ENCODE data around the gene SRRM2. TPM values are rescaled to one million over a fixed set of nuclear protein-coding genes. Genes with fewer than 3 reads are reported as not detected.

SRRM2 gene
- polyA plus RNA-seq, 1 donor (not counting 4 experiments of a cell fraction or from before 2014, with no cell fraction given): 101 TPM

DNA sequence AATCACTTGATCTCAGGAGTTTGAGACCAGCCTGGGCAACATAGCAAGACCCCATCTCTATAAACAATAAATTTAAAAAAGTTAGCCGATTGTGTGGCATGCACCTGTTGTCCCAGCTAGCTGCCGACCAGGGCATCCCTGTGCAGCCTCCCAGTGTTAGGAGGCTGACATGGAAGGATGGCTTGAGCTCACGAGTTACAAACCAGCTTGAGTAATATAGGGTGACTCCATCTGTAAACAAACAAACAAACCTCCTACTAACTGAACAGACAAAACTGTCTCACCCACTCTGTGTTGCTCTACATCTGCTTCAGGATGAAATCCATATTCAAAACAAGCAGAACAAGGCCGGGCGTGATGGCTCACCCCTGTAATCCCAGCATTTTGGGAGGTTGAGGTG, 25.5 kb upstream of the SRRM2 start:
- Histone ChIP-seq H3K27ac (ENCODE audit: control insufficient read depth, insufficient read depth, low read length) (no peak overlapping the region), H2AFZ (ENCODE audit: control insufficient read depth, low read length) (no peak overlapping the region), H3K9me1 (ENCODE audit: control insufficient read depth, extremely low read depth, insufficient read depth, low read length) (no peaks in the 10 kb centered on the region), H3K9ac (ENCODE audit: control insufficient read depth, extremely low read depth, insufficient read depth, low read length) (no peak overlapping the region), H3K9me3 (ENCODE audit: control insufficient read depth, low read depth, low read length) (no peaks in the 10 kb centered on the region), H3K4me1 (ENCODE audit: control insufficient read depth, extremely low read depth, insufficient read depth, low read length) (peaks cover 3% of the 10 kb centered on the region), H3K36me3 (ENCODE audit: control insufficient read depth in 2 of 2, extremely low read depth in 1 of 2, insufficient read depth in 2 of 2, low read length in 2 of 2) (no peaks in the 10 kb centered on the region), H4K20me1 (ENCODE audit: control insufficient read depth, extremely low read depth, insufficient read depth, low read length) (no peaks in the 10 kb centered on the region), H3K4me2 (ENCODE audit: control insufficient read depth, extremely low read depth, insufficient read depth, low read depth, low read length) (no peak overlapping the region), H3K79me2 (ENCODE audit: control insufficient read depth, insufficient read depth, low read length) (no peaks in the 10 kb centered on the region), H3K27me3 (ENCODE audit: control insufficient read depth, extremely low read depth, insufficient read depth, low read length) (no peaks in the 10 kb centered on the region), H3K4me3 (ENCODE audit: control insufficient read depth in 2 of 3, extremely low read depth in 1 of 3, insufficient read depth in 2 of 3, low read depth in 1 of 3, low read length in 3 of 3) (no peak overlapping the region)
- FAIRE-seq (no peak), DNase-seq (ENCODE audit: low read depth, low spot score) (no peak)
- TF ChIP-seq EZH2 (IDR thresholded peaks at IDR 0.05; ENCODE audit: low read length): no peak
- TF ChIP-seq, protein P1, sequence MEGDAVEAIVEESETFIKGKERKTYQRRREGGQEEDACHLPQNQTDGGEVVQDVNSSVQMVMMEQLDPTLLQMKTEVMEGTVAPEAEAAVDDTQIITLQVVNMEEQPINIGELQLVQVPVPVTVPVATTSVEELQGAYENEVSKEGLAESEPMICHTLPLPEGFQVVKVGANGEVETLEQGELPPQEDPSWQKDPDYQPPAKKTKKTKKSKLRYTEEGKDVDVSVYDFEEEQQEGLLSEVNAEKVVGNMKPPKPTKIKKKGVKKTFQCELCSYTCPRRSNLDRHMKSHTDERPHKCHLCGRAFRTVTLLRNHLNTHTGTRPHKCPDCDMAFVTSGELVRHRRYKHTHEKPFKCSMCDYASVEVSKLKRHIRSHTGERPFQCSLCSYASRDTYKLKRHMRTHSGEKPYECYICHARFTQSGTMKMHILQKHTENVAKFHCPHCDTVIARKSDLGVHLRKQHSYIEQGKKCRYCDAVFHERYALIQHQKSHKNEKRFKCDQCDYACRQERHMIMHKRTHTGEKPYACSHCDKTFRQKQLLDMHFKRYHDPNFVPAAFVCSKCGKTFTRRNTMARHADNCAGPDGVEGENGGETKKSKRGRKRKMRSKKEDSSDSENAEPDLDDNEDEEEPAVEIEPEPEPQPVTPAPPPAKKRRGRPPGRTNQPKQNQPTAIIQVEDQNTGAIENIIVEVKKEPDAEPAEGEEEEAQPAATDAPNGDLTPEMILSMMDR (optimal IDR thresholded peaks at IDR 0.05 in 1 of 3, IDR thresholded peaks at IDR 0.05 in 1 of 3, conservative IDR thresholded peaks at IDR 0.05 in 1 of 3; ENCODE audit: extremely low read depth in 1 of 3, insufficient read depth in 2 of 3, low read length in 3 of 3): no peak
- dilution Hi-C loops (cut with MboI; ENCODE audit: extremely low pct_ligation_motif_present, low sequenced_read_pairs): no loop called here

GRCh38 chr16:2728034-2728433, 24.4 kb upstream of the SRRM2 start:
- Histone ChIP-seq H3K9ac (ENCODE audit: control insufficient read depth, extremely low read depth, insufficient read depth, low read length) (no peak overlapping the region), H4K20me1 (ENCODE audit: control insufficient read depth, extremely low read depth, insufficient read depth, low read length) (no peaks in the 10 kb centered on the region), H2AFZ (ENCODE audit: control insufficient read depth, low read length) (no peak overlapping the region), H3K36me3 (ENCODE audit: control insufficient read depth in 2 of 2, extremely low read depth in 1 of 2, insufficient read depth in 2 of 2, low read length in 2 of 2) (no peaks in the 10 kb centered on the region), H3K4me3 (ENCODE audit: control insufficient read depth in 2 of 3, extremely low read depth in 1 of 3, insufficient read depth in 2 of 3, low read depth in 1 of 3, low read length in 3 of 3) (no peak overlapping the region), H3K27me3 (ENCODE audit: control insufficient read depth, extremely low read depth, insufficient read depth, low read length) (no peaks in the 10 kb centered on the region), H3K4me1 (ENCODE audit: control insufficient read depth, extremely low read depth, insufficient read depth, low read length) (peaks cover 3% of the 10 kb centered on the region), H3K27ac (ENCODE audit: control insufficient read depth, insufficient read depth, low read length) (no peak overlapping the region), H3K9me1 (ENCODE audit: control insufficient read depth, extremely low read depth, insufficient read depth, low read length) (no peaks in the 10 kb centered on the region), H3K79me2 (ENCODE audit: control insufficient read depth, insufficient read depth, low read length) (no peaks in the 10 kb centered on the region), H3K4me2 (ENCODE audit: control insufficient read depth, extremely low read depth, insufficient read depth, low read depth, low read length) (no peak overlapping the region), H3K9me3 (ENCODE audit: control insufficient read depth, low read depth, low read length) (no peaks in the 10 kb centered on the region)
- dilution Hi-C loops (cut with MboI; ENCODE audit: extremely low pct_ligation_motif_present, low sequenced_read_pairs): no loop called here
- TF ChIP-seq, protein P1 (optimal IDR thresholded peaks at IDR 0.05 in 1 of 3, IDR thresholded peaks at IDR 0.05 in 1 of 3, conservative IDR thresholded peaks at IDR 0.05 in 1 of 3; ENCODE audit: extremely low read depth in 1 of 3, insufficient read depth in 2 of 3, low read length in 3 of 3): no peak
- no peak for TF ChIP-seq EZH2 (IDR thresholded peaks at IDR 0.05; ENCODE audit: low read length)
- no peak for FAIRE-seq
- no peak for DNase-seq (ENCODE audit: low read depth, low spot score)

Measured in keratinocyte (primary cell).